Cardiac fibroblast (primary cell): Measurements from ENCODE around the gene TNNC2.

ENCODE experiments used
- DNase-seq, 2 donors: peaks; one replicate each; pipeline versions ENCODE4 v3.0.0 to v3.0.0-alpha.2; 2010; ENCODE audit warnings: low read depth in 2 of 2
- H3K4me3 ChIP-seq, 2 donors: replicated peaks in 1 of 2; 1 replicate in 1 of 2; 2 replicates in 1 of 2; pipeline ENCODE4 v1.5.1; 2011; ENCODE audit warnings: low read depth in 2 of 2, low read length in 2 of 2, mild to moderate bottlenecking in 2 of 2, moderate library complexity in 1 of 2
- CTCF ChIP-seq: IDR thresholded peaks from one replicate; pipeline ENCODE4 v1.5.1; 2011; ENCODE audit warnings: low read depth, mild to moderate bottlenecking, low read length, inconsistent platforms

Gene TNNC2

GRCh38 chr20:45840700-45841198 lies 13.6 kb upstream of the TNNC2 start:
- TF ChIP-seq CTCF, result no peak
- H3K4me3 ChIP-seq, result no peak overlapping the region
- no peak for DNase-seq

GRCh38 chr20:45836841-45837240 lies 9.7 kb upstream of the TNNC2 start:
- peak in 1 of 2 donors; percentile 62 for DNase-seq
- no peak overlapping the region for H3K4me3 ChIP-seq
- no peak for TF ChIP-seq CTCF

- no peak for TF ChIP-seq CTCF
- H3K4me3 ChIP-seq, result peak overlapping the region; percentile 5 to 74
- peak; percentile 61 to 80 for DNase-seq
These were observed 8.7 kb upstream of the TNNC2 start for GRCh38 chr20:45835825-45836224.

- peak overlapping the region; percentile 73 to 74 for H3K4me3 ChIP-seq
- TF ChIP-seq CTCF, result no peak
- DNase-seq, result peak in 1 of 2 donors; percentile 45
These were observed 8.2 kb upstream of the TNNC2 start for GRCh38 chr20:45835329-45835765.

- no peak for DNase-seq
- TF ChIP-seq CTCF, result no peak
- H3K4me3 ChIP-seq, result peak overlapping the region; percentile 73 to 74
These were observed 7.7 kb upstream of the TNNC2 start for GRCh38 chr20:45834797-45835161.

- peak overlapping the region; percentile 73 to 74 for H3K4me3 ChIP-seq
- no peak for TF ChIP-seq CTCF
- DNase-seq, result peak; percentile 57 to 76
These were observed 7.0 kb upstream of the TNNC2 start for GRCh38 chr20:45833883-45834796.
